ENCODE measurements around the gene NLK. TPM values are rescaled to one million over a fixed set of nuclear protein-coding genes. Genes with fewer than 3 reads are reported as not detected.

Gene NLK

Small RNAs within 50 kb of the gene (small RNA-seq; reads per million reads assigned to genes)
- gene RF00006 (ENCODE audit: insufficient read depth) (not detected), gene RF00156 (ENCODE audit: insufficient read depth) (not detected), gene RF00601 (ENCODE audit: insufficient read depth) (not detected), gene RPS29P22 (ENCODE audit: insufficient read depth) (not detected)
